Neural cell (in vitro differentiated cells): ENCODE data around the gene SMTNL1.

ENCODE experiments used
- CTCF ChIP-seq: fragments of 450-650 bp; IDR thresholded peaks from 2 replicates; pipeline ENCODE4 v1.5.1; 2014; ENCODE audit warnings: antibody characterized with exemption, mild to moderate bottlenecking, moderate library complexity; ENCODE audit not compliant: poor library complexity, severe bottlenecking
- RAD21 ChIP-seq: fragments of 450-650 bp; conservative IDR thresholded peaks from 2 replicates; pipeline ENCODE4 v1.6.1; 2014; ENCODE audit warnings: antibody characterized with exemption, mild to moderate bottlenecking, moderate library complexity
- REST ChIP-seq: IDR thresholded peaks from 2 replicates; pipeline ENCODE4 v1.6.1; 2012; ENCODE audit warnings: borderline replicate concordance

GRCh38 chr11:57546869-57547475 is 9.6 kb downstream of the SMTNL1 start:
- no peak for TF ChIP-seq RAD21
- TF ChIP-seq CTCF: no peak
- no peak for TF ChIP-seq REST
